GM18519 (cell line): ENCODE measurements around the gene SLPI.

Experiments used
- ATAC-seq: cut with Tn5 transposase; IDR thresholded peaks from one replicate; pipeline ENCODE4 v1.9.1; 2021; ENCODE audit warnings: mild to moderate bottlenecking, moderate library complexity; ENCODE audit not compliant: unreplicated experiment, low FRiP score

SLPI gene, protein sequence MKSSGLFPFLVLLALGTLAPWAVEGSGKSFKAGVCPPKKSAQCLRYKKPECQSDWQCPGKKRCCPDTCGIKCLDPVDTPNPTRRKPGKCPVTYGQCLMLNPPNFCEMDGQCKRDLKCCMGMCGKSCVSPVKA

DNA sequence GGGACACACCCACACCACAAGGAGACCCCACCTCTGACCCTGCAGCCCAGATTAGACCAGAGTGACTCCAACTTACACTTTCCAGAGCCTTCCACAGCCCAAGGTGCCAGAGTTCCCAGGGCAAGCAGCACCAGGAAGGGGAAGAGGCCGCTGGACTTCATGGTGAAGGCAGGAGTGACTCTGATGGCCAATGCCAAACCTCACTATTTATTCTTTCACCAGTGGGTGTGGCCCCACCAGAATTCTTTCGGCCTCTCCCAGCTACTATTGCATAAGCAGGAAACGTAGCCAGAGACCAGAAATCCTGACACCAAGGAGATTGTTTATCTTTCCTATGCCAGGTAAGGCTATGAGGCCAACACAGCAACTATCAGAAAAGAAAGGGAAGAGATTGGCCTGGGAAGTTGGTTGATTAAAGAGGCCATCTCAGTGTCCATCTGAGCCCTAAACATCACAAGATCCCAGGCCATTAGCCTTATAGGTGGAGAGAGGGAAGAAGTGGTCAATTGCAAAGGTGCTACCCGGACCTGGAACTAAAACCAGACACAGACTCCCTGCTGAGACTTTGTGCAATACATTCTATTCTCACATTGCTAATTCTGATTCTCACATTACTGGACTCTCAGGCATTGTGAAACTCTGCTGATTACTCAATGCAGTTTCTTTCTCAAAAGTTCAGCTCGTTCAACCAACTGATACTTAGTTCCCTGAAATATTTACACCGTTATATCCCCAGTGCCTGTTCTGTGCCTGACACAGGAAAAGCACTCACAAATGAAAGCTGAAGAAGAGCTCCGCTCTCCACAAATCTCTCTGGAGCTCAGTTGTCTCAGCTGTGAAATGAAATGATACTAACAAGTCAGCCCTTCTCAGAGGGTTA is at the start of gene SLPI:
Gene SLPI (minus strand): TSS at position 182 of the 880 bp plus-strand sequence. CDS start 21 bp downstream, at position 161.
- ATAC-seq: no peak

DNA sequence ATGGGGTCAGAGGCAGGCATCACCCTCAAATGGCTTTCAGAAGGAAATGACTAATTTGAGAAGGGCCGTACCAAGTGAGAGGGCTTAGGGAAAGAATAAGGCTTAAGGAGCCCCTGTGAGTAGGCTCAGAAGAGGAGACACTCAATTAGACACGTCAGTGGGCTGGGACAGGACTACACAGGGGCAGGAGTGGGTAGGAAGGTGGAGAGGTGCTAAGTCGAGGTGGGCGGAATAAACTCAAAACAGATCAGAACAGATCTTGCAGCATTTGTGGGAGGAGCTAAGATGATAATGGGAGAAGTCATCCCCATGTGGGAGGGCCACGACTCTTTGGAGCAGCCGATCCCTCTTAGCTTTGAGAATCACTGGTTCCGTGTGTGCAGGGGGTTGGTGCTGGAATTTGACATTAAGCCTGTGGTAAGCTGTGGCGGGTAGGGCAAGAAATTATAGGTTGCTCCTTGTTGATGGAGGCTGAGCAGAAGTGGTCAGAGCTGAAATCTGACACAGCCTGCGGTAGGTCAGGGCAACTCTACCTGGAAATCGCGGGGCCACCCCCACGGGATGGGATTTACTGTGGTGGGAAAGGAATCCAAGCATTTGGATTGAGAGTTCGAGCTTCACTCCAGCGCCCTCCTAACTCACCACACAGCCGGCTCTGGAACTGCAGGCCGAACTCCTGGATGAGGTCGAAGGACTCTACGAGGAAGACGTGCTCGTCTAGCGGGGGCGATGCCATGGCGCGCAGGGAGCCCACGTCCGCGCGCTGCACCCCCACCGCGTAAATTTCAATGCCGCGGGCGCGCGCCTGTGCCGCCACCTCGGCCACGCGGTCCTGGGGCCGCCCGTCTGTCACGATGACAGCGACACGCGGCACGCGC is 49.5 kb upstream of the SLPI start:
- no peak for ATAC-seq

DNA sequence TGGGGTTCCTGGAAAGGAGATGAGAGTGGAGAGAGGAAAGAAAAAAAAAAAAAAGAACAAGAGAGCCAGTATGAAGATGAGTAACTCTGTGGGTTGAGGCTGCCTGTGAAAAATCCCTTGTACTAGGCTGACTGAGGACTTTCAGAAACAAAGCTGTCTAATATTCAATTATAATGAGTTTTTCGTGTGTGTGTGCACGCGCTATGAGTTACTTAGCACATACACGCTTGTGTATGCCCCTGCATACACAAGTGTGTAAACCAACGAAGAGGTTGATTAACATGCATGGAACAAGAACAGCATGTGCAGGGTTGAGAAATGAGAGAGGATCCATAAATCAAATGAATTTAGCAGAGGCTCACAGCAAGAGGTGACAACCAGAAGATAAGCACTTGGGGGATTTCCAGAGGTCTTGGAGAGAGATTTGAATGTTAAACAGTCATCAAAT is 47.5 kb upstream of the SLPI start:
- no peak for ATAC-seq

DNA sequence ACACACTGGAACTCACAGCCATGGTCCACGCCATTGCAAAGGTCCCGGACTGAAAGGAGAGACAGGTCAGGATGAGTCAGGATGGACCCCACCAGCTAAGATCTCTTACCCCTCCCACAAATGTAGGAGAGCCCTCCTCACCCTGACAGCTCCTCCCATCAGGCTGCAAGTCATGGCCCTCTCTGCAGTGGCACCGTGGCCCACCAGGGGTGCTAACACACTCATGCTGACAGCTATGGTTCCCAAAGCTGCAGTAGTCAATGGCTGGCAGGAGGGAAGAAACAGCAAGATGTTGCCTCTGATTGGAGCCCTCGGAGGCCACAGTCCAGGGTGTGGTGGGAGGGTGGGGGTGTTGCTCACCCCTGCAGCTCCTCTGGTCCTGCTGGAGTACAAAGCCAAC is 46.6 kb upstream of the SLPI start:
- ATAC-seq: no peak

DNA sequence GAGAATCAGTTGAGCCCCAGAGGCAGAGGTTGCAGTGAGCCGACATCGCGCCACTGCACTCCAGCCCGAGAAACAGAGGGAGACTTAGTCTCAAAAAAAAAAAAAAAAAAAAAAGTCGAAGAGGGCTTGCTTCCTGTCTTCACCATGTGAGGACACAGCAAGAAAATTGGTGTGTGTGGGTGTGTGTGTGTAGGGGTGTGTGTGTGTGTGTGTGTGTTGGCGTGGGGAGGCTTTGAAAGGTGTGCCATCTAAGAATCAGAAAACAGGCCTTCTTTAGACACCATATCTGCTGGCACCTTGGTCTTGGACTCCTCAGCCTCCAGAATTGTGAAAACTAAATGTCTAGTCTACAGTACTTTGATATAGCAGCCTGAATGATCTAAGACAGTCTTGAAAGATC is 45.4 kb upstream of the SLPI start:
- no peak for ATAC-seq

DNA sequence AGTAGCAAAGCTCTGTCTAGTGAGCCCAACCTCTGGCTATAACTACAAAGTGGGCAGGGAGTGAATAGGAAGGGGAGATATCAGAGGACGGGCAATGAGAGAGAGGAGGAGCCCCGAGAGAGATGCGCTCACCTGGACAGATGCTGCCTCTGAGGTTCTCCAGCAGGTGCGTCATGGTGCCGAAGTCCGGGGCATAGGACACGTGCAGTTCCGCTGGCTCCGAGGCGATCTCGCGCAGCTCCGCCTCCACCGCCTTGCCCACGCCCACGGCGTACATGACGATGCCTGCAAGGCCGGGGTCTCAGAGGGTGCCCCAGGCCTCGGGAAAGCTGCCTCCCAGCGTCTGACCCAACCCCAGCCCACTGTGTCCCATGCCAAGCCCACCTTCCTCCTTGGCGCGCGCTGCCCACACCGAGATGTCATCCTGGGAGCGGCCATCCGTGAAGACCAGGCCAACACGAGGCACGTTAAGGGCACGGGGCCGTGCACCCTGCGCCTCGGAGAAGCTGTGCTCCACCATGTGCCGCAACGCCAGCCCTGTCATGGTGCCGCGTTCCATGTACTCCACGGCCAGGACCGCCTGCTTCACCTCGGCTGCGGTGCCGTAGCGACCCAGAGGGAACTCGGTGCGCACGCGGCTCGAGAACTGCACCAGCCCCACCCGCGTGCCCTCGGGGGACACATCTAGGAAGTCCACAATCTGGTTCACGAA is 43.6 kb upstream of the SLPI start:
- ATAC-seq: no peak

DNA sequence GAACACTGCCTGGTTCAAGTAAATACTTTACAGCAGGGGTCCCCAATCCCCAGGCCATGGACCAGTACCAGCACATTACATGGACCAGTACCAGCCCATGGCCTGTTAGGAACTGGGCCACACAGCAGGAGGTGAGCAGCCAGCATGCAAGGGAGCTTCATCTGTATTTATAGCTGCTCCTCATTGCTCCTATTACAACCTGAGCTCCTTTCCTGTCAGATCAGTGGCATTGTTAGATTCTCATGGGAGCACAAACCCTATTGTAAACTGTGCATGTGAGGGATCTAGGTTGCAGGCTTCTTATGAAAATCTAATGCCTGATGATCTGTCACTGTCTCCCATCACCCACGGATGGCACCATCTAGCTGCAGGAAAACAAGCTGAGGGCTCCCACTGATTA is 40.3 kb upstream of the SLPI start:
- ATAC-seq: no peak

DNA sequence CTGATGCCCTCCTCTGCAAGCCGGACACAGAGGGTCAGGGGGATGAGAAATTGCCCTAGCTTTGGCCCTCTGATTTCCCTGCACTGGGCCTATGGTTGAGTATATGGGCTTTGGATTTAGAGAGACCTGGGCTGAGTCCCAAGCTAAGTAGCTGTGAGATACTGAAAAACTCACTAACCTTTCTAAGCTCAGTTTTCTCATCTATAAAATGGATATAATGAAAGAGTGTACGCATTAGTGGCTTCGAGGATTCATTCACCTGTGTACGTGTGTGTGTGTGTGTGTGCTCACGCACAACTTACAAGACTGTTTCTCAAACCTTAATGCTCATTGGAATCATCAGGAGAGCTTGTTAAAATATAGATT is 39.6 kb upstream of the SLPI start:
- no peak for ATAC-seq

DNA sequence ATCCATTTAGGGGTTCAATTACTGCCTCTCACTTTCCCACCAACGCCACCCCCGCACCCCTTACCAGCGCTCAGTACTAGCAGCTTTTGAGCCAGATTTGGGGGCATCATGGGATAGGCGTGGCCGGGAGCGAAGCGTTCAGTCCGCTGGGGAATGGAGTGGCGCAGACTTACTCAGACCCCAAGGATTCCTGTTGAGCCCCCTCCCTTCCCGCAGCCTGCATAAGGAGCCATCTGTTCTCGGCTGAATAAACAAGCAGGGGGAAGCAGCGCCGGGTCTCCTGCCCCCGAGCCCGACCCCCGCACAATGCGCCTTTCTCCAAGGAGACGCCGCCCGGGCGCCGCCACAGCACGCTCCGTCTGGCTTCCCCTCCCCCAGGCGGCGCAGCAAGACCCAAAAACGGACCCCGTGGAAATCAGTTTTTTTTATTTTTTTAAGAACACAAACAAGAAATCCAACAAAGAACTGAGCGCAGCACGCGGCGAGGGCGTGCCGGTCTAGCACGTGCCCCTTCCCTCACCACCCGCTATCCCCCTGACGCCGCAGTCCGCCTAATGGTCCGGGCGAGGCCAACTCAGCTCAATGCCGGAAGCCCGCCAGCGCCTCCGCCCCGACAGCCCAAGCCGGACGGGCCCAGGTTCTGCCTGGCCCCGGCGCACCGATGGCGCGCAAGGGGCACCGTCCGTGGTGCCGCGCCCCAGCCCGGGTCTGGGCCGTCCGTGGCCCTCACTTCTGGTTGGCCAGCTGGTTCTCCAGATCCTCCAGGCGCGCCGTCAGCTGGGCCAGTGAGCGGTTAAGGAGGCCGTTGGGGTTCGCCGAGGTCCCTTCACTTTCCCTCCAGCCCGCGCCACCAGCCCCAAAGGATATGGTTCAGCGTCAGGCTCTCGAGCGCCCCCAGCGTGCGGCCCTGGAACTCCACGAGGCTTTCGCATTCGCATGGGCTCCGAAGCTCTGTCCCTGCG is 39.0 kb upstream of the SLPI start:
- ATAC-seq: no peak

DNA sequence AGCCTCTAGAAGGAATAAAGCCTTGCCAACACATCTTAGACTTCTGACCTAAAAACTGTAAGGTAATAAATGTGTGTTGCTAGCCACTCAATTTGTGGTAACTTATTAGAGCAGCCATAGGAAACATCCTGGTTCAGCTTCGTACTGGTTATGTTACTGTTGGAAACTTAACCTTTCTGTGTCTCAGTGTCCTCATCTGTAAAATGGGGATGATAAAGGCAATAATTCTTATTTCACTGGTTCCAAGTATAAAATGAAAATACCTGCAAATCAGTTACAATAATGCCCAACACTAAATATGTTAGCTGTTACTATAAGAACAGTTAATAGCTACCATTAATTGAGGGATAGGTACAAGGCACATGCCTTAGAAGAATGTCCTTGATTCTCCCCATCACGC is 38.0 kb upstream of the SLPI start:
- no peak for ATAC-seq

DNA sequence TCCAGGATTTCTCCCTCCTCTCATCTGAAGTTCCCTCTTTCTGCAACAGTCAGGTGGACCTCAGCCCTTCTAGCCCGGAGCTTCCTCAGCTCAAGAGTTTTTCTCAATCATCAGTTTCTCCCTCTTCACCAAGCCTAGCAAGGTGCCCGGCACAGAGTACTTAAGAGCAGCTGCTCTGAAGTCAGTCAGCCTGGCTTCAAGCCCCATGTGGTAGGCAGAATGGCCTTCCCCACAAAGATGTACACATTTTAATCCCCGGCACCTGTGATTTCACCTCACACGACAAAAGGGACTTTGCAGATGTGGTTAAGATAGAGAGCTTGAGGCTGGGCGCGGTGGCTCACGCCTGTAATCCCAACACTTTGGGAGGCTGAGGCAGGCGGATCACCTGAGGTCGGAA is 37.2 kb upstream of the SLPI start:
- ATAC-seq: no peak

DNA sequence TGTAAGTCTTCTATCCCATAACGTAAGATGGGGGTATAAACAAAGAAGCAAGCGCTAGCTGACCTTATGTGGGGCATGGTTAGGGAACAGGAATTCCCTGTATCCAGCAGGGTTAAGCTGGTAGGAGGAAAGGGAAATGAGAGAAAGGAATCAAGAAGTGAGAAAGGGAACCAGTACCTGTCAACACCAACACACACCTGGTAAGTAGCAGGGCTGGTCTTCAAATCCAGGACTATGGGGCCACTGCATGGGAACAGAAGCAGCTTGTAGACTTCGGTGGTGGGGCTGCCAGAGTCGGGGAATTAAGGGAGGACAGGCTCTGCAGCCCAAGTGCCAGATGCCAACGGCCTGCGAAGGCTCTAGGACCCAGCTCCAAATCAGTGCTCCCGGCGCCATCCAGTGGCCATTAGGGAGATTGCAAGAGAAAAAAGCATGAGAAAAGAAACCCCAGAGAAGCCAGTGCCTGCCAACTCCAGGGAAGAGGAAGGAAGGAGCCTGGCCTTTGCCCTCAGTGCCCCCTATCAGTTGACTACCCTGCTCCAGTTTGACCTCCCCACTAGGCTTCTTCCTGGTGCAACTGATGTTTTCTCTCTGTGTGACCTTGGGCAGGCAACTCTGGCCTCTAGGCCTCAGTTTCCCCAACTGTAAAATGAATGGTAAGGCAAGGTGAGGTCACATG is 36.5 kb upstream of the SLPI start:
- ATAC-seq: no peak

DNA sequence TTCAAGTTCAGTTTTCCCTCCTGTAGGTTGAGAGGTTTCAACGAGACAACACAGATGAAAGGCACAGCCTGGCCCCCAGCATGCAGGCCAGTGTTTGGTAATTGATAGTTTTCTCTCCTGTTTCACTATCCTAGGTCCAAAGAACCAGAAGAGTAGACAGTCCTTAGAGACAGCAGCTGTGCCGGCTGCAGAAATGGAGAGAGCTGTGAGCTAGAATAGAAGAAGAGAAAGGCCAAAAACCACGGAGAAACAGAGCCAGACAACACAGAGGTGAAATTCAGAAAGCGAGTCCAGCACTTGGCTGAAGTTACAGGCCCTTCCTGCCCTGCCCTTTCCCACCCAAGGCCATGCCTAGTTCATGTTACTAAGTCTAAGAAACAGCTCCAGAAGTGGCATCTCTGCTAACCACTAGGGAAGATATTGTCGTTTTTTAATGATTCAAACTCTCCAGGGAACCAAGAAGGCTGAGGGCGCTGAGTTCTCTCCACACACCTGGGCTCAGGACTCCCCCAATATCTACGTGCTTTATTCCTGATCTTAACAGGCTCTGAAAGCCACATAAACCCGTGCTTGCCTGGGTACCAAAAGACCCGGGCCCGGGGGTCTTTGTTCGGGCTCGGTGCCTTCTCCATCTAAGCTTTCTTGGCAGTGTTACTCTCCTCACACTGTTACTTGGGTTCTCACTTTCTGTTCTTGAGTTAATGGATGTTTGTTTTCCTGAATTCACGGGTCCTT is 35.7 kb upstream of the SLPI start:
- no peak for ATAC-seq

DNA sequence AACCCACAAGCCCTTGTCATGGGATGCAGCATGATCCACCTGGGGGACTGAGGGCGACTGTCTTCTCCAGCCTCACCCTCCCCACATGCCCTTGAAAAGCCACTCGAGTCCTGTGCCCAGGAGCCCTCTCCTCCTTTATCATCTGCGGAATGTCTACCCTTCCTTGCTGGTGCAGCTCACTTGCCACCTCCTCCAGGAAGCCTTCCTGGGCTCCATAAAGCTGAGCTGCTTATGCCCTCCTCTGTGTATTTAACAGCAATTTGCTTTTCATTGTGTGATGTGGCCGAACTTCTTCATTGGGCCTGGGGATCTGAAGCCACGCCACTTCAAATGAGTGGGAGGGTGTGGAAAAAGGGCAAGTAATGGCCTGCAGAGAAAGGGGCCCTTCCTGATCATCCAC is 34.5 kb upstream of the SLPI start:
- no peak for ATAC-seq

DNA sequence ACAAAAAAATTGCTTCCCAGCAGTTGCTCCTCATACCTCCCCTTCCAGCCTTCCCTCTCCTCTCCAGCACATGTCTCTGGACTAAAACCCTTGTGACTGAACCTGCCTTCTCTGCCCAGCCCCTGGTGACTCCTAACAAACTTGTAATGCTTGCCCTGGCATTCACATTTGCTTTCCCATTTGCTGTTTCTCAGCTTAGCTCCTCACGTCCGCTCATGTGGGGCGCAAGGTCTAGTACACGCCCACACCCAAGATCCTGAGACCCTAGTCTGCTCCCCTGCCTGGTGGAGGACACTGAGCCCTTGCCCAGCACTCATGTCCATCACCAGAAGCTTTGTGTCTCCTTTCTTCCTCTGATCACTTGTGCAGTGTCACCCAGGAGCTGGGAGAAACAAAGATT is 34.0 kb upstream of the SLPI start:
- no peak for ATAC-seq

DNA sequence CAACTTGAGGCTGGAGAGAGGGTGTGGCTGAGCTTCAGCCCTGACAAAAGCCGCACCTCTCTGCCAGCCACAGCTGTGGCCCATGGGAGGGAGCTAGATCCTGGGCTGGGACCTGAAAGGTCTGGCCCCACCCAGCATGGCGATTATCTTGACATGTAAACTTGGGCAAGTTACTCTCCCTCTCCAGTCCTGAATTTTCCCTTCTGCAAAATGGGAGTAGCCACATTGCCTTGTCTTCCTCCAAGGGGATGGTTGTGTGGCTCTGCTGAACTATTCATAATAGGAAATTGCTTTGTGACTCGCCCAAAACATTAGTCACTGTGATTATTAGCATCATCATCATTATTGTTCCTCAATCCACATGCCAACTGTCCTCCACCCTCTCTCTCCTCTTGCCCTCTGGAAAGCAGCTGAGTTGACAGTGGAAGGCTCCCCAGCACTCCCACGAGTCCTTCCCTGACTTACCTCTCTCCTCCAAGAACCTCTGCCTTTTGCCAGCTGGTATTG is 29.2 kb upstream of the SLPI start:
- no peak for ATAC-seq

DNA sequence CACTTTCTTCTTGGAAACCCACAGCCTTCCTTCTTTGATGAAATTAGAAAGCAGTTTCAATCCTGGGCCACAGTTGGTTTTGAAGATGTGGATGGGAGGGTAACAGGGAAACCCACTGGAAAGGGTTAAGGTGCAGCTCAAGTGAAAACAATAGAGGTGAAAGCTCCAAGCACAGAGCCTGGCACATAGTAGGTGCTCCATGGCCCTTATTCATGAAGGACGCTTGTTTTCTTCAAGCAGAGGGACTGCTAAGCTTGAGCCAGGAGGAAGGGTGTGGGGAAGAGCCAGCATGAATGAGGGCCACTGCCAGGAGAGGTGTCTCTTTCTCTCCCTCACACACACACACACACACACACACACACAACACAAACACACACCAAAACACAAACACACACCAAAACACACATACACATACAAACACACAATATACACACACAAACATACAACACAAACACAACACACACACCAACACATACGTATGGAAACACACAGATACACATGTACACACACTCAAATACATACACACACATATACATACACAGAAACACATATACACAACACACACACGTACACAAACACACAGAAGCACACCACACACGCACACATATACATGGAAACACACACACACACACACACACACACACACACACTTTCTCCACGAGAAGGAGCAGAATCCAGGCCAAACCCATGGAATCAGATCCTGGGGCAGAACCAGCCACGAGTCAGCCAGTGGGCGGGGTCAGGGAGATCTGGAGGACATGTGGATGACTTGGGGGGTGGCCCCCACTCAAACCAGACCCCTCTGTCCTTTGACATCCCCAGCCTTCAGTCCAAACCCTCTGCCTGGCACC is 28.6 kb upstream of the SLPI start:
- ATAC-seq: no peak
